MM.1S (cell line): Measurements from ENCODE around the gene TOMM40L.

ENCODE experiments used
- DNase-seq: peaks from one replicate; pipeline ENCODE4 v3.0.0-alpha.2; 2015
- H2AFZ ChIP-seq: fragments of 300-600 bp; sonication (generic); 2 replicates; pipeline ENCODE4 v1.6.0; 2016; ENCODE audit warnings: antibody characterized with exemption, low read length
- H3F3A ChIP-seq: fragments of 300-600 bp; sonication (generic); 2 replicates; pipeline ENCODE4 v1.6.1; 2016; ENCODE audit warnings: mild to moderate bottlenecking, antibody characterized with exemption, low read length, moderate library complexity, mixed read lengths; ENCODE audit not compliant: insufficient read depth
- H3K27ac ChIP-seq: fragments of 300-600 bp; sonication (generic); 2 replicates; pipeline ENCODE4 v1.5.1; 2016; ENCODE audit warnings: mild to moderate bottlenecking, low read length
- H3K27me3 ChIP-seq: fragments of 300-600 bp; sonication (generic); replicated peaks from 2 replicates; pipeline ENCODE4 v1.6.0; 2016; ENCODE audit warnings: low read length; ENCODE audit not compliant: insufficient read depth
- H3K36me3 ChIP-seq: fragments of 300-600 bp; sonication (generic); replicated peaks from 2 replicates; pipeline ENCODE4 v1.6.1; 2016; ENCODE audit warnings: mild to moderate bottlenecking, low read length, mixed read lengths; ENCODE audit not compliant: insufficient read depth
- H3K4me1 ChIP-seq: fragments of 300-600 bp; sonication (generic); 2 replicates; pipeline ENCODE4 v1.6.1; 2016; ENCODE audit warnings: low read length, mixed read lengths
- H3K4me2 ChIP-seq: fragments of 300-600 bp; sonication (generic); 2 replicates; pipeline ENCODE4 v1.6.0; 2016; ENCODE audit warnings: low read depth, low read length
- H3K4me3 ChIP-seq: fragments of 300-600 bp; sonication (generic); 2 replicates; pipeline ENCODE4 v1.5.1; 2016; ENCODE audit warnings: low read length, mixed read lengths
- H3K79me2 ChIP-seq: fragments of 300-600 bp; sonication (generic); 2 replicates; pipeline ENCODE4 v1.6.1; 2016; ENCODE audit warnings: mixed run types, low read length, mixed read lengths
- H3K9ac ChIP-seq: fragments of 300-600 bp; sonication (generic); 2 replicates; pipeline ENCODE4 v1.6.1; 2016; ENCODE audit warnings: low read length, mixed read lengths
- H3K9me2 ChIP-seq: fragments of 300-600 bp; sonication (generic); replicated peaks from 2 replicates; pipeline ENCODE4 v1.6.1; 2016; ENCODE audit warnings: mild to moderate bottlenecking, low read length, mixed read lengths; ENCODE audit not compliant: insufficient read depth
- H3K9me3 ChIP-seq: fragments of 300-600 bp; sonication (generic); replicated peaks from 2 replicates; pipeline ENCODE4 v1.6.1; 2016; ENCODE audit warnings: mild to moderate bottlenecking, low read length, mixed read lengths; ENCODE audit not compliant: insufficient read depth
- H4K20me1 ChIP-seq: fragments of 300-600 bp; sonication (generic); 2 replicates; pipeline ENCODE4 v1.6.1; 2016; ENCODE audit warnings: mild to moderate bottlenecking, low read length, moderate library complexity, mixed read lengths; ENCODE audit not compliant: insufficient read depth
- EZH2 ChIP-seq: fragments of 300-600 bp; sonication (generic); optimal IDR thresholded peaks from 2 replicates; pipeline ENCODE3; 2017; ENCODE audit warnings: low read depth, mild to moderate bottlenecking, antibody characterized with exemption, low read length, mixed read lengths
- EZH2phosphoT487 ChIP-seq: fragments of 300-600 bp; sonication (generic); IDR thresholded peaks from 2 replicates; pipeline ENCODE4 v1.6.1; 2018; ENCODE audit warnings: antibody characterized with exemption, low read length
- TF ChIP-seq, protein P1 (sequence below): fragments of 300-600 bp; sonication (generic); IDR thresholded peaks from 2 replicates; pipeline ENCODE4 v1.5.1; 2016; ENCODE audit warnings: antibody characterized with exemption, low read length, mixed read lengths

TOMM40L gene

DNA sequence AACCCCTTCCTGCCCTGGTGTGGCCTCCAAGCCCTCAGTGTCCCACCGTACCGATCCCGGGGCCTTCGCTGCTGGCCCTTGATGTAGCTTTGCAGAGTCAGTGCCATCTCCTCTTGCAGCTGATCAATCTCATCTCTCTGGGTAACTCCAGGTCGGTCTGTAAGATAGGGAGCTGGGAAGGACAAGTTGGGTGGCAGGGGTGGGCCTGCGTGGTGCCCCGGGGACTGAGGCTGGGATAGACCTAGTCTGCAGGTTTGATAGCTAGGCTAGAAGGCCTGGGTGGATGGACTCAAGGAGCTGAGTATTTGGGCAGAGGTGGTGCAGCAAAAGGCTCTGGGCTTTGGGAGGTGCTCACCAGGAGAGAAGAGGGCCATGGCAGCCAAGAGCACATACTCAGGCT, 4.9 kb downstream of the TOMM40L start:
- Histone ChIP-seq H3K36me3 (0 out of 2 replicates have a peak, but pooled peaks cover 5% of the 10 kb centered on the region), H3K27ac (no peak overlapping the region), H3K9me2 (no peaks in the 10 kb centered on the region), H3K4me1 (peaks cover 13% of the 10 kb centered on the region), H3K79me2 (peaks cover 27% of the 10 kb centered on the region), H4K20me1 (no peaks in the 10 kb centered on the region), H3F3A (peaks cover 11% of the 10 kb centered on the region), H3K9ac (no peak overlapping the region), H3K9me3 (no peaks in the 10 kb centered on the region), H3K4me2 (no peak overlapping the region), H3K27me3 (no peaks in the 10 kb centered on the region), H2AFZ (no peak overlapping the region), H3K4me3 (no peak overlapping the region)
- TF ChIP-seq, protein P1, sequence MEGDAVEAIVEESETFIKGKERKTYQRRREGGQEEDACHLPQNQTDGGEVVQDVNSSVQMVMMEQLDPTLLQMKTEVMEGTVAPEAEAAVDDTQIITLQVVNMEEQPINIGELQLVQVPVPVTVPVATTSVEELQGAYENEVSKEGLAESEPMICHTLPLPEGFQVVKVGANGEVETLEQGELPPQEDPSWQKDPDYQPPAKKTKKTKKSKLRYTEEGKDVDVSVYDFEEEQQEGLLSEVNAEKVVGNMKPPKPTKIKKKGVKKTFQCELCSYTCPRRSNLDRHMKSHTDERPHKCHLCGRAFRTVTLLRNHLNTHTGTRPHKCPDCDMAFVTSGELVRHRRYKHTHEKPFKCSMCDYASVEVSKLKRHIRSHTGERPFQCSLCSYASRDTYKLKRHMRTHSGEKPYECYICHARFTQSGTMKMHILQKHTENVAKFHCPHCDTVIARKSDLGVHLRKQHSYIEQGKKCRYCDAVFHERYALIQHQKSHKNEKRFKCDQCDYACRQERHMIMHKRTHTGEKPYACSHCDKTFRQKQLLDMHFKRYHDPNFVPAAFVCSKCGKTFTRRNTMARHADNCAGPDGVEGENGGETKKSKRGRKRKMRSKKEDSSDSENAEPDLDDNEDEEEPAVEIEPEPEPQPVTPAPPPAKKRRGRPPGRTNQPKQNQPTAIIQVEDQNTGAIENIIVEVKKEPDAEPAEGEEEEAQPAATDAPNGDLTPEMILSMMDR: no peak
- TF ChIP-seq EZH2phosphoT487 (no peak), EZH2 (no peak)
- no peak for DNase-seq

DNA sequence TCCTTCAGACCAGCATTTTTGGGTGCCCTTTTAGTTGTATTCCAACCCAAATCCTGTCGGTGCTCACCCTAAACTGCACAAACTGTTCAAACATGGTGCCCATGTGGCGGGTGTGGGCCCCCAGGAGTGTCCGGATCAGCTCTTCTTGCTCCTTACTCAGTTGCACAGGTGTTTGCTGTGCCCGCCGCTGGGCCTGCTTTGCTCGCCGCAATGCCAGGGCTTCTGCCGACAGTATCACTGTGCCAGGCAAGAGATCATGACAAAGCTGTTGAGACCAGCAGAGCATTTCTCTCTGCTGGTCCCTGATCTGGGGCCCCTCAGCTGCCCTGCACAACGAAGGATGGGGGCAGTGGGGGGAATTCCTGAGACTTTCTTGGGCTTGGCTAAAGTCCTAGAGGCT, 7.2 kb downstream of the TOMM40L start:
- H3K79me2 ChIP-seq: peaks cover 6% of the 10 kb centered on the region; the same call in 1 of the 2 replicates
- H3K4me2 ChIP-seq: no peak overlapping the region
- H4K20me1 ChIP-seq: no peaks in the 10 kb centered on the region
- no peaks in the 10 kb centered on the region for H3F3A ChIP-seq
- H3K9ac ChIP-seq: no peak overlapping the region
- TF ChIP-seq EZH2 (no peak), EZH2phosphoT487 (no peak)
- TF ChIP-seq, protein P1: no peak
- no peaks in the 10 kb centered on the region for H3K9me2 ChIP-seq
- 0 out of 2 replicates have a peak, but pooled peaks cover 5% of the 10 kb centered on the region for H3K36me3 ChIP-seq
- DNase-seq: no peak
- H3K27ac ChIP-seq: no peak overlapping the region
- H3K27me3 ChIP-seq: no peaks in the 10 kb centered on the region
- H3K9me3 ChIP-seq: no peaks in the 10 kb centered on the region
- H2AFZ ChIP-seq: no peak overlapping the region
- H3K4me1 ChIP-seq: peaks cover under 1% of the 10 kb centered on the region; the same call in 1 of the 2 replicates
- no peak overlapping the region for H3K4me3 ChIP-seq

DNA sequence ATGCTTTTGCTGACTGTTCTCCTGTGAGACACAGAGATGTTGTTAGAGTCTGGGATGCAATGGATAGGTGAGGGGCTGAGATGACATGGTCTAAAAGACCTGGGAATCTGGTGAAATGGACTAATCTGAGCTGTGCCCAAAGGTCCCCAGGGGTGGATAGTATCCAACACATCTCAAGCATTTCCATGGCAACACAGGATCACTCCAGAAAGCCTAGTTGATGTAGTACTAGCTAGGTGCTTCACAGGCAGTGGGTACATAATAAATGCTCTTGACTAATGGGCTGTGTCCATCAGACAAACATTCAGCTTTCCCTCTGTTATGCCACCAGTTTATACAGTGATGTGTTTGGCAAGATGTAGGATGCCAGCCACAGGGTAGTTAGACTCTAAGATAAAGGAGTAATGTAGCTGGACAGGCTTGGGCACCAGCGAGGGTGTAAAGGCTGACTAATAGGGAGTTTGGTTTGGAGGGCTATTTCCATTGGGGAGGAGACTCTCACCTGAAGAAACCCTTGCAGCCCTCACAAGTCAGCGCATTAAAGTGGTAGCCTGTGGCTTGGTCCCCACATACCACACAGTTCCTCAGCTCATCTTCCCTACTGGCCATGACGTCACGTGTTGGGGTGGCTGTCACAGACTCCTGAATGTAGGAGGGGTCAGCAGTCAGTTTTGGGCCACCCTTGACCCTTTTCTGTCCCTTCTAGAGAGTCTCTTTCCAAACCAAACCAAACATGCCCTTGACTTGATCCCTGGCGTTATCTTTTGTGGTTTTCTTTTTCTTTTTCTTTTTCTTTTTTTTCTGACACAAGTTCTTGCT, 10.3 kb downstream of the TOMM40L start:
- Histone ChIP-seq H3K9me2 (no peaks in the 10 kb centered on the region), H3K4me1 (no peaks in the 10 kb centered on the region), H2AFZ (no peak overlapping the region), H3K4me2 (no peak overlapping the region), H4K20me1 (no peaks in the 10 kb centered on the region), H3K36me3 (no peaks in the 10 kb centered on the region), H3K9ac (no peak overlapping the region), H3F3A (no peaks in the 10 kb centered on the region), H3K9me3 (no peaks in the 10 kb centered on the region), H3K4me3 (no peak overlapping the region), H3K27me3 (no peaks in the 10 kb centered on the region), H3K27ac (no peak overlapping the region), H3K79me2 (no peaks in the 10 kb centered on the region)
- TF ChIP-seq EZH2: no peak
- TF ChIP-seq, protein P1: no peak
- no peak for TF ChIP-seq EZH2phosphoT487
- no peak for DNase-seq
